Dermis microvascular lymphatic vessel endothelial cell (primary cell): ENCODE data around the gene ZNF664. TPM values are rescaled to one million over a fixed set of nuclear protein-coding genes. Genes with fewer than 3 reads are reported as not detected.
A peak's percentile ranks its signal among the peaks of the same experiment; 100 is the strongest.

ENCODE experiments used
- DNase-seq, 2 donors: peaks; one replicate each; pipeline versions ENCODE4 v3.0.0 to v3.0.0-alpha.2; 2010; ENCODE audit warnings: low read depth in 2 of 2
- total RNA-seq: library from RNA; depleted of rRNA; stranded (reverse); fragments of >200 nt; gene quantifications from 2 replicates; pipeline ENCODE4 v1.2.1, GENCODE V29; 2014

ZNF664 gene
- total RNA-seq, 1 donor from 2014 or later: 43.6 TPM

DNA sequence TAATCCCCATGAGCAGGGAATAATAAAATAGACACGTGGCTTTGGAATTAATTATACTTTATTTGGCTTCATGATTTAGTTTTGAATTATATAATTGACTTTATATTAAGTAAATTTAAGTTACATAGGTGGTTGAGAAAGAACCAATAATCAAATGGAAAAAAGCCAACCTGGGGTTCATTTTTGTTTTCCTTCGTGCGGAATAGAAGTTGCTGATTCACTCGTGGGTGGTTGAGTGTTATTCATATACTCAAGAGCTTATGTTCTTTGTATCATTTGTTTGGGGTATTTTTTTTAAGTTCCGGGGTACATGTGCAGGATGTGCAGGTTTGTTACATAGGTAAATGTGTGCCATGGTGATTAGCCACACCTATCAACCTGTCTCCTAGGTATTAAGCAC, 58.0 kb downstream of the ZNF664 start:
- DNase-seq: no peak

GRCh38 chr12:124032265-124032886, 59.4 kb downstream of the ZNF664 start:
- peak; percentile 33 to 59 for DNase-seq

GRCh38 chr12:124033859-124034258, 60.8 kb downstream of the ZNF664 start:
- no peak for DNase-seq

DNA sequence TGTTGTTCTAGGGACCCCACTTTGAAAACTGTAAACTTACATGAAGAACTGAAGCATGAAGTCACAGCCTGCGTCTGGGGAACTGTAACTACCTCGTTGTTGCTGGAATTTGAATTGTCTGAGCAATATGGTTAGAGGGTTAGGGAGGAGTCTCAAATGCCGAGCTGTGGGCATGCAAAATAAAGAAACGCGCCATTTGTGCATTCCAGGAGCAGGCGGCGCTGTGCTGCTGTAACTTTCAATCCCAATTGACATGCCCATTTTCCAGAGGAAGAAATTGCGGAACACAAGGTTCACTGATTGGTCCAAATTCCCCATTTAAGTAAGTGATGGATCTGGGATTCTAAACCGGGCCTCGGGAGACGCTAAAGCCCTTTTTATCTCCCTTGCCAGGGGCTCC, 61.3 kb downstream of the ZNF664 start:
- no peak for DNase-seq

- DNase-seq: no peak
Measured at GRCh38 chr12:124035163-124035562, 62.1 kb downstream of the ZNF664 start.

DNA sequence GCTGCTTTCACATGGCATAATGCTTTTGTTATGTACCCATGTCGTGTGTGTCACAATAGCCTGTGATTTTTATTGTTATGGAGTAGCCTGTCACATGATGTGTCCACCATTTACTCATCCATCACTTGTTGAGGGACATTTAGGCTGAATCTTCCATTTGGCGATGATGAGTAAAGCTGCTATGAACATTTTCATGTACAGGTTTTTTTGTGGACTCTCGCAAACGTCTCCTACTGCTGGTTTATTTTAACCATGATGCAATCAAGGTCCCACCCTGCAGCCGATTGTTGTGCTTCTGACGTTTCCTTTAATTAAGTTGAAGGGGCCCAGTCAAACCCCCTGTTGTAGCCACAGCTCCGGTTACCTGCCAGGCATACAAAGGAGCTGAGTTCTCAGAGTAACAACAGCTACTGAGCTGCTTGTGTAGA, 63.2 kb downstream of the ZNF664 start:
- no peak for DNase-seq

DNA sequence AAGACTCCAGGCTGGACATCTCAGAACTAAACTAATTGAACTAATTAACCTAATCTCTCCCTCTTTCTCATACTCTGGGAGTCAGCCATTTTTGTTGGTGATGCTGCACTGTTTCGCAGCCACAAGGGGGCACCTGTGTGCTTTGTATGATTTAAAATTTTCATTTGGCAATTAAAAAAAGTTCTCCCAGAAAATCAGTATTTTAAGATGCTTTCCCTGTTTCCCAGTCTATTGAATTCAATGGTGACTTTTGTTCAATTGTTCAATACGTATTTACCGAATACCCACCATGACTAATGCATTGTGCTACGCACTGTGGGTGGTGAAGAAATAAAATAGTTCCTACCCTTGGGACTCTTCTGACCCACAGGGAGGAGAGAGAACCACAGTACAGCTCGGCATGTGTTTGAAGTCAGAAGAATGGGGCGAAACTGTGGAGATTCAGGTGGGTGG, 63.7 kb downstream of the ZNF664 start:
- DNase-seq: peak; percentile 17 to 49

GRCh38 chr12:124037331-124037730, 64.3 kb downstream of the ZNF664 start:
- no peak for DNase-seq

- DNase-seq: no peak
Measured at GRCh38 chr12:124039276-124039675, 66.3 kb downstream of the ZNF664 start.

DNA sequence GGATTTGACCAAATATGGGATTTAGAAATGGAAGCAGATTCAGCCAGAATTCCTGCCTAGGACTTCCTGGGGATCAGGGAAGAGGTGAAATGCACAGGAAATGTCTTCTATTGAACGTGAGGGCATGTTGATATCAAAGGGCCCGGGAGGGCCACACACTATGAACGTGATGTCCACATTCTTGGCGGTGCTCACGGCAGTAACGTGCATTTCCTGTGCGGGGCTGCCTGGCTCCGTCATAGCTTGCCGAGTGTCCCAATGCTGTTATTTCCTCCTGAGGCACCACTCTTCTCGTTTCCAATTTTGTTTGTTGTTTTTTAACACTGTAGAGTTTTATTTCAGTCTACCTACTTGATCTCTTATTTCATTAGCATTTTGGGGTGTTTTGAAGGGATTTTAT, 67.3 kb downstream of the ZNF664 start:
- DNase-seq: peak; percentile 59 to 82

DNA sequence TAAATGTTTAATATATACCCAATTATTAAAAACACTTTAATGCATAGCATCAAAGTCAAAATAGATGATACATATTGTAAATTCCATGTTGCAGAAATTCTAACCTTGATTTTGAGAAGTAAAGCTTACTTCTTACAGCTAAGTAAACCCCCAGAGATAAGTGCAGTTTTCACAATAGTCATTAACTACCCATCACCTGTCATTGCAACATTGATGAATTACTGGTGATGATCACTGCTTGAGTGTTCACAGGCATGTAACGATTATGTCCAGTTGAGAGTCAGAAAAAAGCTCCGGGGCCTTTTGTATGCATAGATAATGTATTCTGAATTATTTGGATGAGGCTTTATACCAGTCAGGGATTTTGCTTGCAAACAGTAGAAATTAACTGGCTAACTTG, 67.7 kb downstream of the ZNF664 start:
- DNase-seq: no peak

GRCh38 chr12:124041907-124042306, 68.9 kb downstream of the ZNF664 start:
- DNase-seq: no peak

GRCh38 chr12:124044021-124044420, 71.0 kb downstream of the ZNF664 start:
- DNase-seq: no peak

DNA sequence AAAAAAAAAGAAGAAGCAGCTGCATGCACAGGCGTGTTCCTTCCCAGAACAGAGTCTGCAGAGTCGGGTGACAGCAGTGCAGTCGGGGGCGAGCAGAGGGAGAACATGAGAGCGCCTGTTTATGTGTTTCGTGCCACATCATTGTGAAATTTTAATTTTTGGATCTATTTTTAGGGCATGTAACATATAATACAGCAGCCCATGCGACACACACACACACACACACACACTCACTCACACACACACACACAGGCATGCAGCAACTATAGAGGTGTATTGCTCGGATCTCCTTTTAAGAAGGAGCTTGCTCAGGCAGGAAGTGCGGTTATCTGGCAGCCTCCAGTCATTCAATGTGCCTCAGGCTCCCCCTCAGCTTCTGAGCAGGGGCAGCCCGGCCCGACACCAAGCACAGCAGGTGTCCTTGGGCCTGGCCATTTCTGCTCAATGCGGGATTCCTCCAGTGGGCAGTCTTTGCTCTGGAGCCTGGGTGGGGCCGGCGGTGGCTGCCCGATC, 71.8 kb downstream of the ZNF664 start:
- no peak for DNase-seq

DNA sequence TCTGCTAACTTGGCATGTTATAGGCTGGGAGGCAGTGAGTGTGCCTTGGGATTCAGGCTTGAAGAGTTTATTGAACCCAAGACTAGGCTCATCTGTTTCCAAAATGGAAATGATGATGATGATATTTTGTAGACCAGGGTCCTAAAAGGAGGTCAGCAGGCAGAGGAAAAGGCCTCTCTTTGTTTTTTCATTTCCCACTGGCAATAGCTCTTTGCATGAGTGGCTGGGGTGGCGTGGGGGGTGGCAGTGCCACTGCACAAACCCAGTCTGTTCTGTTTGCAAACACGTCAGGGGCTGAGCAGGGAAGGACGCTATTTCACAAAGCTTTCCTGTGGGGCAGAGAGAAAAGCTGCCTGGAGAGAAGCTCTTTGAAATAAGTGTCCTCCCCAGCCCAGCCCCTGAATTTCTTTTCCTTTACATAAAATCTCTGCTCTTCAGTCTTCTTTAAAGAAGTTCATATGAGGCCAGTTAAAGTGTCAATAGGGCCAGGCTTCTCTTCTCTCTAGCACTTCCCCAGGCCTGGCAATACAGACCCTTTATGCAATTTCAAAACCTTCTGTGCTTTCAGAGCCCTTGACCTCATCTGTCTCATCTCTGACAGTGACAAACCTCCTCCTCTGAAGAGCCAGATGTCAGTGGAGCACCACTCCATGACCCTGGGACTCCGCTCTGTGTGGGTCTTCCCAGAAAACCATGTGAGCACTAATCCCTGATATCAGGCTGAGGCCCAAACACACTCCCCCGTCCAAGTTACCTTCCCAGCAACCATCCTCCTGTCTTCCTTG, 72.8 kb downstream of the ZNF664 start:
- no peak for DNase-seq

GRCh38 chr12:124046456-124046740, 73.4 kb downstream of the ZNF664 start:
- DNase-seq: no peak

DNA sequence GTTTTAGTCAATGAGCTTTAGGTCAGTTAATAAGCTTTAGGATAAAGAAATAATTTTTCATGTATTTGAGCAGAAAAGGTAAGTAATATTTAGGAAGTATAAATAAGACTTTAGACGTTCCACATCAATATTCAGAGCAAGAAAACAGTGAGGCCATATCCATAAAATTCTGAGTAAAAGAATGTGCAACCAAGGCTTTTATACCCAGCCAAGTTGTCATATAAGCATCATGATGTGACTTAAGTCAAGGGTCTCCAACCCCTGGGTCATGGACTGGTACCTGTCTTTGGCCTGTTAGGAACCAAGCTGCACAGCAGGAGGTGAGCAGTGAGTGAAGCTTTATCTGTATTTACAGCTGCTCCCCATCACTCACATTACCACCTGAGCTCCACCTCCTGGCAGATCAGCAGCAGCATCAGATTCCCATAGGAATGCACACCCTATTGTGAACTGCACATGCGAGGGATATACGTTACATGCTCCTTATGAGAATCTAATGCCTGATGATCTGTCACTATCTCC, 74.1 kb downstream of the ZNF664 start:
- no peak for DNase-seq

GRCh38 chr12:124049451-124050094, 76.6 kb downstream of the ZNF664 start:
- no peak for DNase-seq

- peak; percentile 54 to 75 for DNase-seq
Measured at GRCh38 chr12:124053851-124054250, 80.8 kb downstream of the ZNF664 start.

DNA sequence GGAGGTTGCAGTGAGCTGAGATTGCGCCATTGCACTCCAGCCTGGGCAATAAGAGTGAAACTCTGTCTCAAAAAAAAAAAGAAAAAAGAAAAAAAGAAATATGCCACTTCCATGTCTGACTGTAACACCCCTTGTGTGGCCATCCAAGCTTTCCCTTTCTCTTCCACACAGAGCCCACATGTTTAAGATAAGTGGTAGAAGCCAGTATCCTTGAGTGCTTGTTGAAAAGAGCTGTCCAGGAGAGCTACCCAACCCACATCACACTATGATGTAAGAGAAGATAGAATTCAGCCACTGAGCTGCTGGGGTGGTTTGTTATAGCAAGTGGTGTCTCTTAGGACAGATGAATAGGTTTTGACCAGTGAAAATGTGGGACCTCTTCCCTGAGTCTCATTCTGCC, 82.1 kb downstream of the ZNF664 start:
- DNase-seq: no peak

DNA sequence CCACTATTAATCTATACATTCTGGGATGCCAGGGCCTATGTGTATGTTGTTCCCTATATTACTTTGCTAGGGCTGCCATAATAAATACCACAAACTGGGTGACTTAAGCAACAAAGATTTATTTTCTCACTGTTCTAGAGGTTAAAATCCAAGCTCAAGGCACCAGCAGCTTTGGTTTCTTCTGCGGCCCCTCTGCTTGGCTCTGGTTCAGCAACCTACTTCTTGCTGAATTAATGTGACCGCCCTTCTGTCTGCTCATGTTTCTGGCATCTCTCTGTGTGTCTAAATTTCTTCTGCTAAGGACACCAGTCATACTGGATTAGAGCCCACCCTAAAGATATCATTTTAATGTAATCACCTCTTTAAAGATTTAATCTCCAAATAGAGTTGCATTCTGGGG, 84.7 kb downstream of the ZNF664 start:
- DNase-seq: no peak

GRCh38 chr12:124059752-124060151, 86.7 kb downstream of the ZNF664 start:
- DNase-seq: no peak
